Caco-2 (cell line): ENCODE data around the gene PDE4D. TPM values are rescaled to one million over a fixed set of nuclear protein-coding genes. Genes with fewer than 3 reads are reported as not detected.

Experiments used
- BruUV-seq: library from RNA; stranded (reverse); fragments of 400-500 nt; replicated peaks from 2 replicates; lab custom pipeline; 2021; lab: Mats Ljungman, UMichigan
- CTCF ChIA-PET: fragments of 300-600 bp; sonication (Branson Sonifier 250); formaldehyde crosslinking; loops from one replicate; lab custom pipeline; 2022; ENCODE audit warnings: antibody characterized with exemption; lab: Charles Lee
- POLR2A ChIA-PET: fragments of 300-600 bp; sonication (Branson Sonifier 250); formaldehyde crosslinking; loops from one replicate; lab custom pipeline; 2022; ENCODE audit warnings: antibody characterized with exemption; lab: Charles Lee
- DNase-seq, 2 experiments: peaks; one replicate each; pipeline versions ENCODE4 v3.0.0 to v3.0.0-alpha.2; 2020 to 2022
- H3K27me3 ChIP-seq: replicated peaks from 2 replicates; pipeline ENCODE4 v1.6.0; 2011; ENCODE audit warnings: low read length; ENCODE audit not compliant: control insufficient read depth, insufficient read depth
- H3K36me3 ChIP-seq: 2 replicates; pipeline ENCODE4 v1.5.1; 2011; ENCODE audit warnings: low read length; ENCODE audit not compliant: control insufficient read depth, insufficient read depth
- H3K4me1 ChIP-seq: fragments of 250-450 bp; sonication (Bioruptor Pico); 2 replicates; pipeline ENCODE4 v1.5.1; 2020; ENCODE audit warnings: mild to moderate bottlenecking
- H3K4me3 ChIP-seq: 2 replicates; pipeline ENCODE4 v1.5.1; 2011; ENCODE audit warnings: low read depth, mild to moderate bottlenecking, control low read depth, low read length
- H3K9me3 ChIP-seq: fragments of 250-450 bp; sonication (Bioruptor Pico); 2 replicates; pipeline ENCODE4 v1.5.1; 2020; ENCODE audit warnings: mild to moderate bottlenecking, moderate library complexity
- H3K27ac Mint-ChIP-seq: one replicate; pipeline ENCODE4 v1.8.0; 2022; ENCODE audit warnings: mixed read lengths; ENCODE audit not compliant: unreplicated experiment
- H3K27me3 Mint-ChIP-seq: one replicate; pipeline ENCODE4 v1.8.0; 2022; ENCODE audit warnings: mixed read lengths; ENCODE audit not compliant: insufficient read depth, unreplicated experiment
- H3K36me3 Mint-ChIP-seq: one replicate; pipeline ENCODE4 v1.8.0; 2022; ENCODE audit warnings: mild to moderate bottlenecking, mixed read lengths; ENCODE audit not compliant: insufficient read depth, unreplicated experiment
- H3K4me1 Mint-ChIP-seq: one replicate; pipeline ENCODE4 v1.8.0; 2022; ENCODE audit warnings: low read depth, mixed read lengths; ENCODE audit not compliant: unreplicated experiment
- H3K4me3 Mint-ChIP-seq: one replicate; pipeline ENCODE4 v1.8.0; 2022; ENCODE audit warnings: mild to moderate bottlenecking, moderate library complexity, mixed read lengths; ENCODE audit not compliant: unreplicated experiment
- H3K9me3 Mint-ChIP-seq: one replicate; pipeline ENCODE4 v1.8.0; 2022; ENCODE audit warnings: mixed read lengths; ENCODE audit not compliant: unreplicated experiment
- CTCF ChIP-seq, 2 experiments: fragments of 200-600 bp in 1 of 2; IDR thresholded peaks; 1 replicate in 1 of 2; 2 replicates in 1 of 2; pipeline versions ENCODE4 v1.5.1 to v1.8.0; 2011 to 2022; ENCODE audit warnings: antibody characterized with exemption in 1 of 2, control low read depth in 1 of 2, inconsistent platforms in 1 of 2, low read depth in 1 of 2, low read length in 1 of 2, mild to moderate bottlenecking in 1 of 2, moderate library complexity in 1 of 2; ENCODE audit not compliant: insufficient read depth in 1 of 2, severe bottlenecking in 1 of 2, unreplicated experiment in 1 of 2
- intact Hi-C: fragments of 100-400 bp; cut with micrococcal nuclease; formaldehyde crosslinking; loops from one replicate; pipeline ENCODE4 v1.10.0; 2022; ENCODE audit not compliant: unreplicated experiment
- total RNA-seq: library from RNA; stranded (reverse); gene quantifications from 2 replicates; pipeline ENCODE4 v1.2.3, GENCODE V29; 2022

PDE4D gene
- total RNA-seq, 1 experiment from 2014 or later: 89.8 TPM

GRCh38 chr5:59501316-59501715 lies 392.2 kb downstream of the PDE4D start:
- intact Hi-C loops: no loop called here
- Mint-ChIP-seq H3K27ac (no peak overlapping the region), H3K4me3 (no peak overlapping the region), H3K36me3 (no peaks in the 10 kb centered on the region), H3K9me3 (no peaks in the 10 kb centered on the region), H3K27me3 (peaks cover 3% of the 10 kb centered on the region), H3K4me1 (no peaks in the 10 kb centered on the region)
- no peaks in the 10 kb centered on the region for H3K4me1 ChIP-seq
- CTCF ChIA-PET: no interaction called here
- no peaks in the 10 kb centered on the region for H3K27me3 ChIP-seq
- POLR2A ChIA-PET: no interaction called here
- no peak for DNase-seq
- no peaks in the 10 kb centered on the region for H3K9me3 ChIP-seq
- H3K4me3 ChIP-seq: no peak overlapping the region
- H3K36me3 ChIP-seq: no peaks in the 10 kb centered on the region
- BruUV-seq: no TSS peak
- TF ChIP-seq CTCF (IDR thresholded peaks at IDR 0.05; ENCODE audit: insufficient read depth in 1 of 2, low read depth in 1 of 2, low read length in 1 of 2, severe bottlenecking in 1 of 2, unreplicated experiment in 1 of 2): no peak

GRCh38 chr5:59500014-59500413 lies 393.5 kb downstream of the PDE4D start:
- no peaks in the 10 kb centered on the region for H3K36me3 Mint-ChIP-seq
- BruUV-seq: no TSS peak
- ChIA-PET CTCF (no interaction called here), POLR2A (no interaction called here)
- TF ChIP-seq CTCF (IDR thresholded peaks at IDR 0.05; ENCODE audit: insufficient read depth in 1 of 2, low read depth in 1 of 2, low read length in 1 of 2, severe bottlenecking in 1 of 2, unreplicated experiment in 1 of 2): no peak
- H3K4me3 Mint-ChIP-seq: no peak overlapping the region
- intact Hi-C loops: no loop called here
- Histone ChIP-seq H3K27me3 (no peaks in the 10 kb centered on the region), H3K4me1 (no peaks in the 10 kb centered on the region), H3K36me3 (no peaks in the 10 kb centered on the region), H3K4me3 (no peak overlapping the region), H3K9me3 (no peaks in the 10 kb centered on the region)
- no peaks in the 10 kb centered on the region for H3K4me1 Mint-ChIP-seq
- H3K9me3 Mint-ChIP-seq: no peaks in the 10 kb centered on the region
- peaks cover 3% of the 10 kb centered on the region for H3K27me3 Mint-ChIP-seq
- no peak for DNase-seq
- no peak overlapping the region for H3K27ac Mint-ChIP-seq

- H3K36me3 Mint-ChIP-seq: no peaks in the 10 kb centered on the region
- no peak for DNase-seq
- no TSS peak for BruUV-seq
- ChIA-PET POLR2A (no interaction called here), CTCF (no interaction called here)
- H3K4me3 ChIP-seq: no peak overlapping the region
- intact Hi-C loops: loop anchor here (1.0 kb wide), 1 partner anchor 107 kb away; no protein-coding TSS in a partner anchor
- no peaks in the 10 kb centered on the region for H3K9me3 Mint-ChIP-seq
- H3K27me3 ChIP-seq: no peaks in the 10 kb centered on the region
- no peaks in the 10 kb centered on the region for H3K4me1 Mint-ChIP-seq
- no peaks in the 10 kb centered on the region for H3K9me3 ChIP-seq
- no peaks in the 10 kb centered on the region for H3K4me1 ChIP-seq
- TF ChIP-seq CTCF (IDR thresholded peaks at IDR 0.05; ENCODE audit: insufficient read depth in 1 of 2, low read depth in 1 of 2, low read length in 1 of 2, severe bottlenecking in 1 of 2, unreplicated experiment in 1 of 2): no peak
- H3K36me3 ChIP-seq: no peaks in the 10 kb centered on the region
- H3K27ac Mint-ChIP-seq: no peak overlapping the region
- peaks cover 3% of the 10 kb centered on the region for H3K27me3 Mint-ChIP-seq
- no peak overlapping the region for H3K4me3 Mint-ChIP-seq
Observed at GRCh38 chr5:59497207-59497606, 396.3 kb downstream of the PDE4D start.
